HCEC 1CT (cell line): ENCODE data around the gene CHL1.

Experiments used
- DNase-seq: peaks from one replicate; pipeline ENCODE4 v3.0.0-alpha.2; 2017

CHL1 gene

GRCh38 chr3:217099-217813 is 20.7 kb downstream of the CHL1 start:
- DNase-seq = no peak

GRCh38 chr3:217948-218347 is 21.4 kb downstream of the CHL1 start:
- no peak for DNase-seq

- no peak for DNase-seq
Measured at GRCh38 chr3:228442-229182, 32.0 kb downstream of the CHL1 start.

- no peak for DNase-seq
Measured at GRCh38 chr3:229183-229661, 32.7 kb downstream of the CHL1 start.

- DNase-seq = no peak
Measured at GRCh38 chr3:236881-237280, 40.3 kb downstream of the CHL1 start.

- no peak for DNase-seq
Measured at GRCh38 chr3:242602-243355, 46.2 kb downstream of the CHL1 start.

GRCh38 chr3:243356-243725 is 46.8 kb downstream of the CHL1 start:
- DNase-seq = peak; percentile 71

- no peak for DNase-seq
Measured at GRCh38 chr3:244041-244440, 47.5 kb downstream of the CHL1 start.

- DNase-seq = no peak
Measured at GRCh38 chr3:247916-248315, 51.4 kb downstream of the CHL1 start.

- no peak for DNase-seq
Measured at GRCh38 chr3:248864-249520, 52.4 kb downstream of the CHL1 start.

- no peak for DNase-seq
Measured at GRCh38 chr3:249587-250262, 53.2 kb downstream of the CHL1 start.

- DNase-seq = no peak
Measured at GRCh38 chr3:256501-256900, 59.9 kb downstream of the CHL1 start.

GRCh38 chr3:257826-258225 is 61.3 kb downstream of the CHL1 start:
- DNase-seq = no peak

- DNase-seq = no peak
Measured at GRCh38 chr3:260898-261297, 64.3 kb downstream of the CHL1 start.

GRCh38 chr3:263393-263792 is 66.8 kb downstream of the CHL1 start:
- DNase-seq = no peak

- peak; percentile 89 for DNase-seq
Measured at GRCh38 chr3:264394-265156, 68.0 kb downstream of the CHL1 start.

GRCh38 chr3:267101-267500 is 70.5 kb downstream of the CHL1 start:
- DNase-seq = no peak

GRCh38 chr3:270688-271087 is 74.1 kb downstream of the CHL1 start:
- no peak for DNase-seq

- DNase-seq = no peak
Measured at GRCh38 chr3:274927-275326, 78.4 kb downstream of the CHL1 start.

- no peak for DNase-seq
Measured at GRCh38 chr3:277873-278272, 81.3 kb downstream of the CHL1 start.

GRCh38 chr3:278300-279064 is 81.9 kb downstream of the CHL1 start:
- DNase-seq = no peak
